Measurements from ENCODE around the gene LAMTOR5. TPM values are rescaled to one million over a fixed set of nuclear protein-coding genes. Genes with fewer than 3 reads are reported as not detected.
"Not testable (repeated sequence)": the region's sequence is repeated elsewhere in the genome, so short reads cannot be mapped to it uniquely, and the experiment has no call there.

Gene LAMTOR5
- total RNA-seq, 2 donors from 2014 or later, result 130 to 146 TPM

DNA sequence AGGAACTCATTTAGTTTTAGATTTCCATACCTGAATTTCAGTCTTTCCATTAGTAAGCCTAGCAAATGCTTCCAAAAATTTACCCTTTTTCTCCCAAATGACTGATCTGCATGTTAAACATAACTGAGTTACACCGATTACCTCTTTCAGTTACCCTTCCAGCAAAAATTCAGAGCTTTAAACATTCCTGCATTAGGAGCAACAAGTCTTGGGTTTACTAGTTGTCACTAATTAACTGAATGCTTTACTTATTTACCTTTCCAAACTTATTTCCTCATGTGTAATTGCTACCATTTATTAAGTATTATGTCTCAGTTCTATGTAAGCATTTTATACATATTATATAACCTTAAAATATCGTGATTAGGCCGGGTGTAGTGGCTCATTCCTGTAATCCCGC lies 3.1 kb downstream of the LAMTOR5 start:
- H3K27me3 ChIP-seq, result no peaks in the 10 kb centered on the region
- peaks cover 6% of the 10 kb centered on the region for H3K4me1 ChIP-seq
- H3K27ac ChIP-seq, result no peak overlapping the region
- H3K4me3 ChIP-seq, result no peak overlapping the region
- peaks cover 15% of the 10 kb centered on the region for H3K36me3 ChIP-seq
- TF ChIP-seq, protein P1, sequence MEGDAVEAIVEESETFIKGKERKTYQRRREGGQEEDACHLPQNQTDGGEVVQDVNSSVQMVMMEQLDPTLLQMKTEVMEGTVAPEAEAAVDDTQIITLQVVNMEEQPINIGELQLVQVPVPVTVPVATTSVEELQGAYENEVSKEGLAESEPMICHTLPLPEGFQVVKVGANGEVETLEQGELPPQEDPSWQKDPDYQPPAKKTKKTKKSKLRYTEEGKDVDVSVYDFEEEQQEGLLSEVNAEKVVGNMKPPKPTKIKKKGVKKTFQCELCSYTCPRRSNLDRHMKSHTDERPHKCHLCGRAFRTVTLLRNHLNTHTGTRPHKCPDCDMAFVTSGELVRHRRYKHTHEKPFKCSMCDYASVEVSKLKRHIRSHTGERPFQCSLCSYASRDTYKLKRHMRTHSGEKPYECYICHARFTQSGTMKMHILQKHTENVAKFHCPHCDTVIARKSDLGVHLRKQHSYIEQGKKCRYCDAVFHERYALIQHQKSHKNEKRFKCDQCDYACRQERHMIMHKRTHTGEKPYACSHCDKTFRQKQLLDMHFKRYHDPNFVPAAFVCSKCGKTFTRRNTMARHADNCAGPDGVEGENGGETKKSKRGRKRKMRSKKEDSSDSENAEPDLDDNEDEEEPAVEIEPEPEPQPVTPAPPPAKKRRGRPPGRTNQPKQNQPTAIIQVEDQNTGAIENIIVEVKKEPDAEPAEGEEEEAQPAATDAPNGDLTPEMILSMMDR (IDR thresholded peaks at IDR 0.05), result no peak
- intact Hi-C loops (cut with DNase I), result no loop called here
- no peak for DNase-seq
- no peak overlapping the region for H3K9ac ChIP-seq (ENCODE audit: low read depth in 2 of 2, low read length in 2 of 2)
- no peaks in the 10 kb centered on the region for H3K9me3 ChIP-seq

DNA sequence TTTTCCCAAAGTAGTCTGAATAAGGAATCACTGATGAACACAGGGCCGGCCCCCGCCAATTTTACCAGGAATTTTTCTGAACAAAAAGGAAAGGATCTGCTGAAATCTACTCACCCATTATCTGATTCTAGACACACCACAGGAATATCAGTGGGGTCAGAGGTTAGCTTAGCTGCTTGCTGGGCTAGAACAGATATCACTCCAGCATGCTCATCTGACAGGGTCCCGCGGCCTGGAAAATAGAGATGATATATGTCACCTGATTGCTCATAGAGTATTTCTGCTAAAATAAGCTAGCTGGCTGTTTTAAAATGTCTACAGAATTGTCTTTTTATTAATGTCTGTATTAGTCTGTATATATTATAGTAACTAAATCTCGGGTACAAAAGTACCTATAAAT lies 3.7 kb downstream of the LAMTOR5 start:
- H3K36me3 ChIP-seq, result peaks cover 15% of the 10 kb centered on the region
- TF ChIP-seq, protein P1 (IDR thresholded peaks at IDR 0.05), result no peak
- no peak for DNase-seq
- H3K9me3 ChIP-seq, result no peaks in the 10 kb centered on the region
- H3K9ac ChIP-seq (ENCODE audit: low read depth in 2 of 2, low read length in 2 of 2), result no peak overlapping the region
- intact Hi-C loops (cut with DNase I), result no loop called here
- no peak overlapping the region for H3K4me3 ChIP-seq
- H3K4me1 ChIP-seq, result peaks cover 6% of the 10 kb centered on the region
- no peak overlapping the region for H3K27ac ChIP-seq
- no peaks in the 10 kb centered on the region for H3K27me3 ChIP-seq

DNA sequence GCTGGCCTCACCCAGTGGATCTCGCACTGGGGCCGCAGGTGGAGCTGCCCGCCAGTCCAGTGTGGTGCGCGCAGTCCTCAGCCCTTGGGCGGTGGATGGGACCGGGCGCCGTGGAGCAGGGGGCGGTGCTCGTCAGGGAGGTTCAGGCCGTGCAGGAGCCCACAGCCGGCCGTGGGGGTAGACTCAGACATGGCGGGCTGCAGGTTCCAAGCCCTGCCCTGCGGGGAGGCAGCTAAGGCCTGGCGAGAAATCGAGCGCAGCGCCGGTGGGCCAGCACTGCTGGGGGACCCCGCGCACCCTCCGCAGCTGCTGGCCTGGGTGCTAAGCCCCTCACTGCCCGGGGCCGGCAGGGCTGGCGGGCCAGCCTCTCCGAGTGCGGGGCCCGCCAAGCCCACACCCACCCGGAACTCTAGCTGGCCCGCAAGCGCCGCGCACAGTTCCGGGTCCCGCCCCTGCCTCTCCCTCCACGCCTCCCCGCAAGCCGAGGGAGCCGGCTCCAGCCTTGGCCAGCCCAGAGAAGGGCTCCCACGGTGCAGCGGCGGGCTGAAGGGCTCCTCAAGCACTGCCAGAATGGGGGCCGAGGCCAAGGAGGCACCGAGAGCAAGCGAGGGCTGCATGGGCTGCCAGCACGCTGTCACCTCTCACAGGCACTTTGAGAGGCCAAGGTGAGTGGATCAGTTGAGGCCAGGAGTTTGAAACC lies 11.1 kb downstream of the LAMTOR5 start:
- H3K4me3 ChIP-seq; H3K27ac ChIP-seq; DNase-seq; H3K4me1 ChIP-seq; intact Hi-C loops (cut with DNase I); H3K27me3 ChIP-seq; H3K36me3 ChIP-seq; H3K9ac ChIP-seq (ENCODE audit: low read depth in 2 of 2, low read length in 2 of 2); H3K9me3 ChIP-seq: not testable (repeated sequence)

DNA sequence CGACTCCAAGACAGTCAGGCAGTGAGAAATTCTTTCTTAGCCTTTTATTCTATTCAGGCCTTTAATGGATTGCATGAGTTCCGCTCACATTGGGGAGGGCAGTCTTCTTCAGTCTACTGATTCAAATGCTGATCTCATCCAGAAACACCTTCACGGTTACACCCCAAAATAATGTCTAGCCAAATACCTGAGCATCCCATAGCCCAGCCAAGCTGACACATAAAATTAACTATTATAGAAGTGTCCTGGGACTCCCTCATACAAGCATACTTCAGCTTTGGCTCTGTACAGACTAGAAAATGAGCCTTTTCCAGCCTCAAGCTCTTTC lies 13.0 kb downstream of the LAMTOR5 start:
- Histone ChIP-seq H3K4me1 (no peaks in the 10 kb centered on the region), H3K27me3 (no peaks in the 10 kb centered on the region), H3K9me3 (no peaks in the 10 kb centered on the region), H3K36me3 (no peaks in the 10 kb centered on the region), H3K9ac (ENCODE audit: low read depth in 2 of 2, low read length in 2 of 2) (no peak overlapping the region), H3K27ac (peak overlapping the region; percentile 7), H3K4me3 (no peak overlapping the region)
- TF ChIP-seq, protein P1 (IDR thresholded peaks at IDR 0.05), result no peak
- DNase-seq, result no peak
- intact Hi-C loops (cut with DNase I), result no loop called here

DNA sequence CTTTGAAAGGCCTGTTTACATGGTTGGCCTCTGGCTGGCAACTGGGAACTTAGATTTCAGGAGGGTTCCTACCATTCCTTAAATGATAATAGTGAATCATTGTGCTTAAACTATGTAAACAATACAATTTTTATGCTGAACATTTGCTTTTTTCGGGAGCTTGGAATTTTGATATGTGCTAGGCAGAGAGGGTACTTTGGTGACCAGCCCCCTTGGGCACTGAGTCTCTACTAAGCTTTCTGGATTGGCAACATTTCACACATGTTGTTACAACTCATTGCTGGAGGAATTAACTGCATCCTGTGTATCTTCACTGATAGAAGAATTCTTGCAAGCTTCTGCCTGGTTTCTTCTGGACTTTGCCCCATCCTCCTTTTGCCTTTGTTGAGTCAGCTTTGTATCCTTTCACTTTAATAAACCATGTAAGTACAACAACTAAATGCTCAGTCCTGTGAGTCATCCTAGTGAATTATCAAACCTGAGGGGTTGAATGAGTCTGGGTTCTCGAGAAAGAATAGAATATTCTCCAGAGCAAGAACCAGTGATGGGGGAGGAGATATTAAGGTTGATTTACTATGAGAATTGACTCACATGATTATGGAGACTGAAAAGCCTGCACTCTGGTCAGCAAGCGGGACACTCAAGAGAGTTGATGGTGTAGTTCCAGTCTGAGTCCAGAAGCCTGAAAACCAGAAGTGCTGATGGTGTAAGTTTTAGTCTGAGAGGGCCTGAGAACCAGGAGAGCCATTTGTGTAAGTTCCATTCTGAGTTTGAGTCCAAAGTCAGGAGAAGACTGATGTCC lies 13.6 kb downstream of the LAMTOR5 start:
- Histone ChIP-seq H3K36me3 (no peaks in the 10 kb centered on the region), H3K9ac (ENCODE audit: low read depth in 2 of 2, low read length in 2 of 2) (no peak overlapping the region), H3K27me3 (no peaks in the 10 kb centered on the region), H3K4me1 (no peaks in the 10 kb centered on the region), H3K4me3 (no peak overlapping the region), H3K27ac (peak overlapping the region; percentile 7), H3K9me3 (no peaks in the 10 kb centered on the region)
- DNase-seq, result peak; percentile 40
- intact Hi-C loops (cut with DNase I), result no loop called here
- TF ChIP-seq, protein P1 (IDR thresholded peaks at IDR 0.05), result no peak

DNA sequence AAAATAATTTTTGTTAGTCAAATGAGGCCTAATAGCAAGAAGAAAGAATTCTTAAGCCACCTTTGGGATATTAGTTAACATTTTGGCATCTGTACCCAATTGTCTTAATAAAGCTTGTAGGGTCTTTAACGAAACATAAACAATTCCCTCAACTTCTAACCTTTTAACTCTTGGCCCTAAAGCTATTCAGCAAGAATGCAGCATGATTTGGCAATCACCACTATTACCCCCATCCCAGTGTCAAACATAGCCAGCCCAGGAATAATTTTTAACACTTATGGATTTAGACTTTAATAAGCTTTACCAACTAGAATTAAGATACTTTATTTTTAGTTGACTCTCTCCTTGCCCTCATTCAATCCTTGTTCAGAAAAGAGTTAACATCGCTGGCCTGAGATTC lies 14.2 kb downstream of the LAMTOR5 start:
- H3K4me3 ChIP-seq, result no peak overlapping the region
- peak overlapping the region; percentile 7 for H3K27ac ChIP-seq
- DNase-seq, result no peak
- TF ChIP-seq, protein P1 (IDR thresholded peaks at IDR 0.05), result no peak
- no peaks in the 10 kb centered on the region for H3K27me3 ChIP-seq
- H3K36me3 ChIP-seq, result no peaks in the 10 kb centered on the region
- no peak overlapping the region for H3K9ac ChIP-seq (ENCODE audit: low read depth in 2 of 2, low read length in 2 of 2)
- H3K4me1 ChIP-seq, result no peaks in the 10 kb centered on the region
- no peaks in the 10 kb centered on the region for H3K9me3 ChIP-seq
- intact Hi-C loops (cut with DNase I), result no loop called here
